A549 (cell line): ENCODE results near the gene ARHGEF11. TPM values are rescaled to one million over a fixed set of nuclear protein-coding genes. Genes with fewer than 3 reads are reported as not detected.

Source experiments
- ATAC-seq, 2 experiments: fragments of 200-7000 bp in 1 of 2; fragments of >200 bp in 1 of 2; cut with Nextera tagmentation in 1 of 2; cut with Tn5 transposase in 1 of 2; 3 replicates each; pipeline versions ENCODE4 v1.8.0 to v1.9.1; 2018 to 2020; ENCODE audit warnings: mild to moderate bottlenecking in 1 of 2, moderate library complexity in 1 of 2
- CTCF ChIA-PET: fragments of 300-600 bp; sonication (Branson Sonifier 250); formaldehyde crosslinking; extraction: SDS; loops from one replicate; lab custom pipeline; 2021; ENCODE audit warnings: antibody characterized with exemption, inconsistent platforms; lab: Yijun Ruan, JAX
- POLR2A ChIA-PET: fragments of 350-600 bp; formaldehyde crosslinking; extraction: SDS; loops from one replicate; lab custom pipeline; 2021; ENCODE audit warnings: antibody characterized with exemption, inconsistent platforms; lab: Yijun Ruan, JAX
- DNase-seq, 2 experiments: peaks; one replicate each; pipeline versions ENCODE4 v3.0.0 to v3.0.0-alpha.2; 2011 to 2016; ENCODE audit warnings: low read depth in 1 of 2, low spot score in 1 of 2
- FAIRE-seq: peaks from 2 replicates; lab custom pipeline; 2011; peaks lifted over from hg19 to GRCh38; lab: Jason Lieb, UNC
- H3K27ac ChIP-seq, 2 experiments: fragments of >200 bp; sonication (Bioruptor Twin); formaldehyde crosslinking; 3 replicates each; pipeline ENCODE4 v1.5.1; 2016 to 2017
- H3K4me1 ChIP-seq: fragments of >200 bp; sonication (Bioruptor Twin); formaldehyde crosslinking; 3 replicates; pipeline ENCODE4 v1.6.1; 2016
- H3K4me2 ChIP-seq: fragments of >200 bp; sonication (Bioruptor Twin); formaldehyde crosslinking; 3 replicates; pipeline ENCODE4 v1.6.1; 2016
- H3K4me3 ChIP-seq: fragments of >200 bp; sonication (Bioruptor Twin); formaldehyde crosslinking; 3 replicates; pipeline ENCODE4 v1.5.1; 2016
- H3K9me3 ChIP-seq: fragments of >200 bp; sonication (Bioruptor Twin); formaldehyde crosslinking; 3 replicates; pipeline ENCODE4 v1.6.1; 2016
- CBX2 ChIP-seq: fragments of 200-600 bp; sonication (generic); IDR thresholded peaks from 2 replicates; pipeline ENCODE4 v1.6.1; 2016; ENCODE audit warnings: low read depth, mild to moderate bottlenecking, borderline replicate concordance
- EHF ChIP-seq: fragments of 250-450 bp; sonication (Bioruptor Pico); IDR thresholded peaks from 2 replicates; pipeline ENCODE4 v1.5.0; 2020; ENCODE audit warnings: mild to moderate bottlenecking
- EP300 ChIP-seq, 2 experiments: fragments of >200 bp; sonication (Bioruptor Twin); formaldehyde crosslinking; IDR thresholded peaks; 2 replicates in 1 of 2; 3 replicates in 1 of 2; pipeline ENCODE4 v1.6.1; 2016 to 2017
- ESRRA ChIP-seq: fragments of 150-350 bp; IDR thresholded peaks from 2 replicates; pipeline ENCODE4 v1.6.1; 2014; ENCODE audit warnings: mild to moderate bottlenecking, low read length, borderline replicate concordance
- FOSB ChIP-seq: fragments of 250-450 bp; sonication (Bioruptor Pico); IDR thresholded peaks from 2 replicates; pipeline ENCODE4 v1.5.0; 2020; ENCODE audit warnings: mild to moderate bottlenecking, moderate library complexity
- FOSL2 ChIP-seq, 2 experiments: fragments of 450-650 bp in 1 of 2; fragments of >200 bp in 1 of 2; sonication (Bioruptor Twin) in 1 of 2; formaldehyde crosslinking; IDR thresholded peaks; 2 replicates each; pipeline versions ENCODE4 v1.5.0 to v1.6.1; 2016 to 2020; ENCODE audit warnings: mild to moderate bottlenecking in 1 of 2, moderate library complexity in 1 of 2
- MAFK ChIP-seq: fragments of 450-650 bp; IDR thresholded peaks from 2 replicates; pipeline ENCODE4 v1.6.1; 2014; ENCODE audit not compliant: partially characterized antibody
- MAZ ChIP-seq: fragments of 150-350 bp; IDR thresholded peaks from 2 replicates; pipeline ENCODE4 v1.6.1; 2014; ENCODE audit warnings: antibody characterized with exemption, low read depth, low read length, borderline replicate concordance
- MYC ChIP-seq: IDR thresholded peaks from 2 replicates; pipeline ENCODE4 v1.6.1; 2012; ENCODE audit warnings: mild to moderate bottlenecking, inconsistent platforms, low read length, improper control_type of control experiment, borderline replicate concordance
- NPAS2 ChIP-seq: fragments of 250-450 bp; sonication (Bioruptor Pico); IDR thresholded peaks from 2 replicates; pipeline ENCODE4 v1.8.0; 2022; ENCODE audit warnings: mild to moderate bottlenecking, moderate library complexity, borderline replicate concordance
- NR3C1 ChIP-seq: fragments of >200 bp; sonication (Bioruptor Twin); formaldehyde crosslinking; IDR thresholded peaks from 3 replicates; pipeline ENCODE4 v1.6.1; 2017
- RARB ChIP-seq: fragments of 250-450 bp; sonication (Bioruptor Pico); IDR thresholded peaks from 2 replicates; pipeline ENCODE4 v1.8.0; 2021; ENCODE audit warnings: mild to moderate bottlenecking, moderate library complexity
- ZFP36 ChIP-seq: fragments of 450-650 bp; IDR thresholded peaks from 2 replicates; pipeline ENCODE4 v1.6.1; 2014; ENCODE audit warnings: borderline replicate concordance; ENCODE audit not compliant: partially characterized antibody
- ZNF302 ChIP-seq: fragments of 250-450 bp; sonication (Bioruptor Pico); IDR thresholded peaks from 2 replicates; pipeline ENCODE4 v1.9.0; 2021; ENCODE audit warnings: inconsistent platforms, mild to moderate bottlenecking, moderate library complexity
- ZSCAN20 ChIP-seq: fragments of 250-450 bp; sonication (Bioruptor Pico); IDR thresholded peaks from 2 replicates; pipeline ENCODE4 v1.8.0; 2022; ENCODE audit warnings: mild to moderate bottlenecking, moderate library complexity
- WGBS: methylation state at CpG from one replicate; pipeline ENCODE4 v1.1.6; 2017; ENCODE audit errors: missing lambda C conversion rate; 5-methylcytosine and 5-hydroxymethylcytosine counted together
- polyA plus RNA-seq, 4 experiments: library from polyadenylated mRNA; depleted of rRNA in 3 of 4; stranded (reverse); fragments of >200 nt; fragmentation: RNase III in 1 of 4; extraction: RNeasy Plus Mini Kit Qiagen cat#74134 plus additional on column Dnase treatment in 1 of 4; gene quantifications; 2 replicates in 3 of 4; 3 replicates in 1 of 4; pipeline ENCODE4 v1.2.3, GENCODE V29; 2011 to 2017
- TF ChIP-seq, protein P1 (sequence below): fragments of 250-450 bp; sonication (Bioruptor Pico); IDR thresholded peaks from 2 replicates; pipeline ENCODE4 v1.5.0; 2020; ENCODE audit warnings: low read depth, mild to moderate bottlenecking, moderate library complexity
- TF ChIP-seq, protein P2 (sequence below): fragments of >200 bp; sonication (Bioruptor Twin); formaldehyde crosslinking; IDR thresholded peaks from 3 replicates; pipeline ENCODE4 v1.5.1; 2016
- TF ChIP-seq, protein P3 (sequence below): fragments of 150-350 bp; IDR thresholded peaks from 2 replicates; pipeline ENCODE4 v1.6.1; 2014; ENCODE audit warnings: low read depth, mild to moderate bottlenecking, low read length
- TF ChIP-seq, protein P4 (sequence below): fragments of 200-600 bp; sonication (generic); IDR thresholded peaks from 2 replicates; pipeline ENCODE4 v1.6.1; 2016; ENCODE audit warnings: antibody characterized with exemption, mild to moderate bottlenecking, moderate library complexity
- TF ChIP-seq, protein P5 (sequence below): IDR thresholded peaks from 2 replicates; pipeline ENCODE4 v1.6.1; 2012; ENCODE audit warnings: low read depth, borderline replicate concordance

Gene ARHGEF11
- polyA plus RNA-seq, 2 of the 4 experiments (the other 2 are of a cell fraction) = 15.7 to 17.1 TPM

DNA sequence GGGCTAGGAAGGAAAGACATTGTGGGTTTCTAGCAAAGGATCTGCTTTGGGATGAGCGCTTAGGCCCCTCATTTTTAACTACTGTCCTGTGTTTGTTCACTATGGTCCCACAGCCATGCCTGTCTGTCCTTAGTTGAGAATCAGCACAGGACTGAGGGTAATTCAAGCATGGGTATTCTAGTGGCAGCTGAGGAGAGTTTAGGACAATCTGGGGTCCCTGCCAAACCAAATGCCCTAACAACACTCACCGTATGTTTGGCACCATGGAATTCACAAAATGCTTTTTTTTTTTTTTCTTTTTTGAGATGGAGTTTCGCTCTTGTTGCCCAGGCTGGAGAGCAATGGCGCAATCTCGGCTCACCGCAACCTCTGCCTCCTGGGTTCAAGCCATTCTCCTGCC is 10.4 kb downstream of the ARHGEF11 start (continued):
- TF ChIP-seq, protein P1, sequence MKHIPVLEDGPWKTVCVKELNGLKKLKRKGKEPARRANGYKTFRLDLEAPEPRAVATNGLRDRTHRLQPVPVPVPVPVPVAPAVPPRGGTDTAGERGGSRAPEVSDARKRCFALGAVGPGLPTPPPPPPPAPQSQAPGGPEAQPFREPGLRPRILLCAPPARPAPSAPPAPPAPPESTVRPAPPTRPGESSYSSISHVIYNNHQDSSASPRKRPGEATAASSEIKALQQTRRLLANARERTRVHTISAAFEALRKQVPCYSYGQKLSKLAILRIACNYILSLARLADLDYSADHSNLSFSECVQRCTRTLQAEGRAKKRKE (CRISPR knock-in tag) = no peak
- TF ChIP-seq ZFP36 = no peak
- no peak for TF ChIP-seq ZNF302 (CRISPR knock-in tag)
- no peak for TF ChIP-seq MAFK
- TF ChIP-seq, protein P2, sequence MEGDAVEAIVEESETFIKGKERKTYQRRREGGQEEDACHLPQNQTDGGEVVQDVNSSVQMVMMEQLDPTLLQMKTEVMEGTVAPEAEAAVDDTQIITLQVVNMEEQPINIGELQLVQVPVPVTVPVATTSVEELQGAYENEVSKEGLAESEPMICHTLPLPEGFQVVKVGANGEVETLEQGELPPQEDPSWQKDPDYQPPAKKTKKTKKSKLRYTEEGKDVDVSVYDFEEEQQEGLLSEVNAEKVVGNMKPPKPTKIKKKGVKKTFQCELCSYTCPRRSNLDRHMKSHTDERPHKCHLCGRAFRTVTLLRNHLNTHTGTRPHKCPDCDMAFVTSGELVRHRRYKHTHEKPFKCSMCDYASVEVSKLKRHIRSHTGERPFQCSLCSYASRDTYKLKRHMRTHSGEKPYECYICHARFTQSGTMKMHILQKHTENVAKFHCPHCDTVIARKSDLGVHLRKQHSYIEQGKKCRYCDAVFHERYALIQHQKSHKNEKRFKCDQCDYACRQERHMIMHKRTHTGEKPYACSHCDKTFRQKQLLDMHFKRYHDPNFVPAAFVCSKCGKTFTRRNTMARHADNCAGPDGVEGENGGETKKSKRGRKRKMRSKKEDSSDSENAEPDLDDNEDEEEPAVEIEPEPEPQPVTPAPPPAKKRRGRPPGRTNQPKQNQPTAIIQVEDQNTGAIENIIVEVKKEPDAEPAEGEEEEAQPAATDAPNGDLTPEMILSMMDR = no peak
- TF ChIP-seq MAZ = no peak
- no peak for TF ChIP-seq ZSCAN20
- TF ChIP-seq NR3C1 = no peak
- TF ChIP-seq NPAS2 (CRISPR knock-in tag) = no peak

DNA sequence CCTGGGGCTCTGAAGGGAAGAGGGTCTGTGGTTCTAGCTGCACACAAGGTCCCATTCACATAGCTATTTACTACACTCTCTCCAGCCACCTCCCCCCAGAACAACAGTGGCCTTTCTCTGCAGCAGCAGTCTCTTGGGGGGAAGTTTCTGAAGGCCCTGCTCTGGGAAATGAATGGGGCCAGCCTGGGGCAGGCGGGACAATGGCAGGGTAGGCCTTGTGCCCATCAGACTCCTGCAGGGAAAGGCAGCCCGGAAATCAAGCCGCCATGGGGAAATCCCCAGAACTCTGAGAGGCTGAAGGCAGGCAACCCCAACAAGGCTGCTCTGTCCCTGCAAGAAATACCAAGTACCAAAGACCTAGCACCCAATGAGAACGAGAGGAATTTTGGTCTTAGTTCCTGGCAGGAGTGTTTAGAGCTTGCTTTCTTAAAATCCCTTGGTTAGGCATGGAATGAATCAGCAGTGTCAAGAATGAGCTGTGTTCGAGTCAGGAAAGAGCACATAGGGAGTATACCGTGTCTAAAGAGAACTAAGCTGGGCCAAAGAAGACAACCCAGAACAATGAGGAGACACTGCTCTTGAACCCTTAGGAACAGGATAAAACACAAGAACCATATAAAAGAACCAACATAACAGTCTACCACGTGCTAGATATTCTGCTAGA is 11.3 kb downstream of the ARHGEF11 start:
- TF ChIP-seq, protein P3, sequence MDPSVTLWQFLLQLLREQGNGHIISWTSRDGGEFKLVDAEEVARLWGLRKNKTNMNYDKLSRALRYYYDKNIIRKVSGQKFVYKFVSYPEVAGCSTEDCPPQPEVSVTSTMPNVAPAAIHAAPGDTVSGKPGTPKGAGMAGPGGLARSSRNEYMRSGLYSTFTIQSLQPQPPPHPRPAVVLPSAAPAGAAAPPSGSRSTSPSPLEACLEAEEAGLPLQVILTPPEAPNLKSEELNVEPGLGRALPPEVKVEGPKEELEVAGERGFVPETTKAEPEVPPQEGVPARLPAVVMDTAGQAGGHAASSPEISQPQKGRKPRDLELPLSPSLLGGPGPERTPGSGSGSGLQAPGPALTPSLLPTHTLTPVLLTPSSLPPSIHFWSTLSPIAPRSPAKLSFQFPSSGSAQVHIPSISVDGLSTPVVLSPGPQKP = no peak
- TF ChIP-seq EP300 (IDR thresholded peaks at IDR 0.05) (no peak), MYC (no peak), FOSB (CRISPR knock-in tag) (no peak), FOSL2 (IDR thresholded peaks at IDR 0.05) (no peak), FOSL2 (CRISPR knock-in tag; IDR thresholded peaks at IDR 0.05) (no peak), ZSCAN20 (no peak), CBX2 (no peak), EHF (CRISPR knock-in tag) (no peak), ESRRA (no peak), RARB (CRISPR knock-in tag) (no peak)
- TF ChIP-seq, protein P4, sequence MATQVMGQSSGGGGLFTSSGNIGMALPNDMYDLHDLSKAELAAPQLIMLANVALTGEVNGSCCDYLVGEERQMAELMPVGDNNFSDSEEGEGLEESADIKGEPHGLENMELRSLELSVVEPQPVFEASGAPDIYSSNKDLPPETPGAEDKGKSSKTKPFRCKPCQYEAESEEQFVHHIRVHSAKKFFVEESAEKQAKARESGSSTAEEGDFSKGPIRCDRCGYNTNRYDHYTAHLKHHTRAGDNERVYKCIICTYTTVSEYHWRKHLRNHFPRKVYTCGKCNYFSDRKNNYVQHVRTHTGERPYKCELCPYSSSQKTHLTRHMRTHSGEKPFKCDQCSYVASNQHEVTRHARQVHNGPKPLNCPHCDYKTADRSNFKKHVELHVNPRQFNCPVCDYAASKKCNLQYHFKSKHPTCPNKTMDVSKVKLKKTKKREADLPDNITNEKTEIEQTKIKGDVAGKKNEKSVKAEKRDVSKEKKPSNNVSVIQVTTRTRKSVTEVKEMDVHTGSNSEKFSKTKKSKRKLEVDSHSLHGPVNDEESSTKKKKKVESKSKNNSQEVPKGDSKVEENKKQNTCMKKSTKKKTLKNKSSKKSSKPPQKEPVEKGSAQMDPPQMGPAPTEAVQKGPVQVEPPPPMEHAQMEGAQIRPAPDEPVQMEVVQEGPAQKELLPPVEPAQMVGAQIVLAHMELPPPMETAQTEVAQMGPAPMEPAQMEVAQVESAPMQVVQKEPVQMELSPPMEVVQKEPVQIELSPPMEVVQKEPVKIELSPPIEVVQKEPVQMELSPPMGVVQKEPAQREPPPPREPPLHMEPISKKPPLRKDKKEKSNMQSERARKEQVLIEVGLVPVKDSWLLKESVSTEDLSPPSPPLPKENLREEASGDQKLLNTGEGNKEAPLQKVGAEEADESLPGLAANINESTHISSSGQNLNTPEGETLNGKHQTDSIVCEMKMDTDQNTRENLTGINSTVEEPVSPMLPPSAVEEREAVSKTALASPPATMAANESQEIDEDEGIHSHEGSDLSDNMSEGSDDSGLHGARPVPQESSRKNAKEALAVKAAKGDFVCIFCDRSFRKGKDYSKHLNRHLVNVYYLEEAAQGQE = no peak
- TF ChIP-seq, protein P1 (CRISPR knock-in tag) = no peak
- TF ChIP-seq, protein P5, sequence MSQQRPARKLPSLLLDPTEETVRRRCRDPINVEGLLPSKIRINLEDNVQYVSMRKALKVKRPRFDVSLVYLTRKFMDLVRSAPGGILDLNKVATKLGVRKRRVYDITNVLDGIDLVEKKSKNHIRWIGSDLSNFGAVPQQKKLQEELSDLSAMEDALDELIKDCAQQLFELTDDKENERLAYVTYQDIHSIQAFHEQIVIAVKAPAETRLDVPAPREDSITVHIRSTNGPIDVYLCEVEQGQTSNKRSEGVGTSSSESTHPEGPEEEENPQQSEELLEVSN = no peak
- ChIA-PET POLR2A (interaction anchor here (0.7 kb wide), 1 partner anchor 12 kb away, joined by 3 read pairs; no protein-coding TSS in a partner anchor), CTCF (interaction anchor here (1.4 kb wide), 1 partner anchor 9 kb away, joined by 3 read pairs; no protein-coding TSS in a partner anchor)
- no peak overlapping the region for H3K27ac ChIP-seq
- FAIRE-seq = no peak
- H3K4me1 ChIP-seq = no peaks in the 10 kb centered on the region
- no peaks in the 10 kb centered on the region for H3K9me3 ChIP-seq
- ATAC-seq = no peak; a peak in 1 of 6 replicates
- H3K4me3 ChIP-seq = no peak overlapping the region
- no peak overlapping the region for H3K4me2 ChIP-seq
- no peak for DNase-seq
- 82% methylated on average over 7 of the region's 7 CpGs for WGBS
